NT2/D1 (cell line): ENCODE measurements around the gene CDH22.

ENCODE experiments used
- YY1 ChIP-seq: IDR thresholded peaks from 2 replicates; pipeline ENCODE4 v1.6.1; 2011; ENCODE audit not compliant: insufficient read length, insufficient read depth
- ZNF274 ChIP-seq: IDR thresholded peaks from 2 replicates; pipeline ENCODE4 v1.6.1; 2011; ENCODE audit warnings: mild to moderate bottlenecking, low read depth, low read length

GRCh38 chr20:46221256-46221833, 87.0 kb downstream of the CDH22 start:
- TF ChIP-seq YY1 (no peak), ZNF274 (no peak)
